Activated B cell treated with CpG ODN at 0.5 μM for 24 hours (primary cell): Measurements from ENCODE around the gene SCLT1. TPM values are rescaled to one million over a fixed set of nuclear protein-coding genes. Genes with fewer than 3 reads are reported as not detected.

ENCODE experiments used
- ATAC-seq: fragments of 200-7000 bp; cut with Tn5 transposase; one replicate; pipeline ENCODE4 v1.10.0; 2021; ENCODE audit warnings: low read depth, mild to moderate bottlenecking, moderate library complexity
- CTCF ChIA-PET: fragments of 350-600 bp; sonication (Branson Sonifier 250); formaldehyde crosslinking; loops from one replicate; lab custom pipeline; 2021; ENCODE audit warnings: antibody characterized with exemption; lab: Charles Lee
- POLR2A ChIA-PET: fragments of 350-600 bp; sonication (Branson Sonifier 250); formaldehyde crosslinking; loops from one replicate; lab custom pipeline; 2021; ENCODE audit warnings: antibody characterized with exemption; lab: Charles Lee
- DNase-seq: peaks from one replicate; pipeline ENCODE4 v3.0.0; 2022
- H3K27ac Mint-ChIP-seq: one replicate; pipeline ENCODE4 v1.8.0; 2020; ENCODE audit warnings: mixed read lengths
- H3K27me3 Mint-ChIP-seq: one replicate; pipeline ENCODE4 v1.8.0; 2021; ENCODE audit warnings: mixed read lengths
- H3K36me3 Mint-ChIP-seq: one replicate; pipeline ENCODE4 v1.8.0; 2021; ENCODE audit warnings: low read depth, mixed read lengths
- H3K4me1 Mint-ChIP-seq: one replicate; pipeline ENCODE4 v1.8.0; 2021; ENCODE audit warnings: mixed read lengths
- H3K4me3 Mint-ChIP-seq: one replicate; pipeline ENCODE4 v1.8.0; 2020; ENCODE audit warnings: mild to moderate bottlenecking, mixed read lengths
- H3K9me3 Mint-ChIP-seq: one replicate; pipeline ENCODE4 v1.8.0; 2020; ENCODE audit warnings: mixed read lengths
- intact Hi-C: fragments of 100-400 bp; cut with micrococcal nuclease; formaldehyde crosslinking; loops from one replicate; pipeline ENCODE4 v1.15.1; 2024
- total RNA-seq: library from RNA; stranded (reverse); gene quantifications from 2 replicates; pipeline ENCODE4 v1.2.3, GENCODE V29; 2022
- TF ChIP-seq, protein P1 (sequence below): fragments of 200-600 bp; IDR thresholded peaks from one replicate; pipeline ENCODE4 v1.8.0; 2022; ENCODE audit warnings: antibody characterized with exemption, mild to moderate bottlenecking

SCLT1 gene
- total RNA-seq, 1 donor from 2014 or later = 24.5 TPM

DNA sequence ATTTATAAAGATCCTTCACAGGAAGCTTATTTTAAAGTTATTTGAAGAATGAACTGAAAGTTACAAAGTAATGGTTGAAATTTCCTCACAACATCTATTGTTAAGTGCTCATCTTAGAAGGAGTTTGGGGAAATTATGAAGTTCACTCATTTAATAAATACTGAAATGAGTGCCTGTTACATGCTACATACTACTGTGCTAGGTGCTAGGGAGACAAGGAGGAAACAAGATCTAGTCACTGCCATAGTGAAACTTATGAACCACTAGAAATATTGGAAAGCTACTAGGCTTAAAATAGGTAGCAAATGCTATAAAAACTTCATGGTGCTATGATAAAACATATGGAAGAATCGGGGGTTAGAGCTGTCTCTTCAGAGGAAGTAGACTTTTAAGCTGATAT, 186.8 kb downstream of the SCLT1 start:
- TF ChIP-seq, protein P1, sequence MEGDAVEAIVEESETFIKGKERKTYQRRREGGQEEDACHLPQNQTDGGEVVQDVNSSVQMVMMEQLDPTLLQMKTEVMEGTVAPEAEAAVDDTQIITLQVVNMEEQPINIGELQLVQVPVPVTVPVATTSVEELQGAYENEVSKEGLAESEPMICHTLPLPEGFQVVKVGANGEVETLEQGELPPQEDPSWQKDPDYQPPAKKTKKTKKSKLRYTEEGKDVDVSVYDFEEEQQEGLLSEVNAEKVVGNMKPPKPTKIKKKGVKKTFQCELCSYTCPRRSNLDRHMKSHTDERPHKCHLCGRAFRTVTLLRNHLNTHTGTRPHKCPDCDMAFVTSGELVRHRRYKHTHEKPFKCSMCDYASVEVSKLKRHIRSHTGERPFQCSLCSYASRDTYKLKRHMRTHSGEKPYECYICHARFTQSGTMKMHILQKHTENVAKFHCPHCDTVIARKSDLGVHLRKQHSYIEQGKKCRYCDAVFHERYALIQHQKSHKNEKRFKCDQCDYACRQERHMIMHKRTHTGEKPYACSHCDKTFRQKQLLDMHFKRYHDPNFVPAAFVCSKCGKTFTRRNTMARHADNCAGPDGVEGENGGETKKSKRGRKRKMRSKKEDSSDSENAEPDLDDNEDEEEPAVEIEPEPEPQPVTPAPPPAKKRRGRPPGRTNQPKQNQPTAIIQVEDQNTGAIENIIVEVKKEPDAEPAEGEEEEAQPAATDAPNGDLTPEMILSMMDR = no peak
- no peaks in the 10 kb centered on the region for H3K9me3 Mint-ChIP-seq
- ChIA-PET CTCF (no interaction called here), POLR2A (no interaction called here)
- no peaks in the 10 kb centered on the region for H3K27me3 Mint-ChIP-seq
- ATAC-seq (no peak), DNase-seq (no peak)
- no peaks in the 10 kb centered on the region for H3K4me1 Mint-ChIP-seq
- H3K4me3 Mint-ChIP-seq = no peak overlapping the region
- intact Hi-C loops = no loop called here
- H3K27ac Mint-ChIP-seq = no peak overlapping the region
- H3K36me3 Mint-ChIP-seq = peaks cover 5% of the 10 kb centered on the region

DNA sequence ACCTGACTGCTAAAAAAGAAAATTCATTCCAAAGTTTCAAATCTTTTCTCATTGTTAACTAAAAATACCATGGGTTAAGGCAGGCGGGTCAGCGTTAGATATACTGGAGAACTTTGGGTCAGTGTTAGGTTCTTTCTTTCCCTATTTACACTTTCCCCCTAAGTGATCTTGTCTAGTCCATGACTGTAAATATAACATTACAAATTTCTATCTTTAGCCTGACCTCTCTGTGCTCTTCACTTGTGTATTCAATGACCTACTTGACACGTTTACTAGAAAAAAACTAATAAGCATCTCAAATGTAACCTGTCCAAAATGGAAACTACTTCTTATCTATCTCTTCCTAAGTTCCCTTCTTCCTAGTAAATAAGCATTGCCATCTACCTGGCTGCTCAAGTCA, 188.5 kb downstream of the SCLT1 start:
- intact Hi-C loops = no loop called here
- ChIA-PET POLR2A (no interaction called here), CTCF (no interaction called here)
- no peak for DNase-seq
- peaks cover 5% of the 10 kb centered on the region for H3K36me3 Mint-ChIP-seq
- ATAC-seq = no peak
- no peaks in the 10 kb centered on the region for H3K4me1 Mint-ChIP-seq
- no peaks in the 10 kb centered on the region for H3K27me3 Mint-ChIP-seq
- no peaks in the 10 kb centered on the region for H3K9me3 Mint-ChIP-seq
- no peak overlapping the region for H3K27ac Mint-ChIP-seq
- H3K4me3 Mint-ChIP-seq = no peak overlapping the region
- TF ChIP-seq, protein P1 = no peak

DNA sequence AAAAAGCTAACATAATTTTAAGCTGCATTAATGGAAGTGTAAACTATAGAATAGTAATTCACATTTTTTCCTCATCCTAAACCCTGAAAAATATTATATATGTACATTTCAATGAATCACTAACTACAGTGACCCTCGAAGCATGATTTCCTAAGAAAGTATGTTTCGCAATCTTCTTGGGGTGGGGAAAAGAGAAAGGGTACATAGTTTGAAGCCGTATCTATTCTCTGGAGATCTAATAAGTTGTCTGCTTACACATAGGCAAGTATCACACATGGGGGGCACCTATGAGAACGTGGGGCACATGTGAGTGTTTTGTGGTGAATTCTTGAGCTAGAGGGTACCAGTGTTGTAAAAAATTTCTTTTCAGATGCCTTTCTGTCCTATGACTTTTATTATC, 212.7 kb downstream of the SCLT1 start:
- DNase-seq (no peak), ATAC-seq (no peak)
- POLR2A ChIA-PET = no interaction called here
- Mint-ChIP-seq H3K9me3 (no peaks in the 10 kb centered on the region), H3K4me1 (peaks cover 3% of the 10 kb centered on the region), H3K27me3 (no peaks in the 10 kb centered on the region), H3K4me3 (no peak overlapping the region), H3K36me3 (peaks cover 10% of the 10 kb centered on the region), H3K27ac (no peak overlapping the region)
- TF ChIP-seq, protein P1 = no peak
- CTCF ChIA-PET = no interaction called here
- intact Hi-C loops = no loop called here

DNA sequence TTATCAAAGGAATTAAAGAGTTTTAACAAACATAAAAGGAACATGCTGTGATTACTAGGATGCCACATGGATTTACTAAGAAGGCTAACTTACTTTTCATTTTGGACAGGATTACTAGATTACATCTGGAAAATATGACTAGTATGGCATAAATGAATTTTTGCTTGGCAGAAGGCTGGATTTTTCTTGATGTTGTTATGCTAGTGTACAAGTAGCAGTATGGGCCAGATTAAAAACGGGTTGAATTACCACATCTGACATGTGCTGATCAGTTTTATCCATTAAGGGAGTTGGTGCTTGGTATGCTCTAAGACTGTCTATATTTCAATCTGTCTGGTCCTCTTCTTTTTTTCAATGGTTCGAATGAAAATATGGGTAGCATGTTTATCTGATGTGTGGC, 213.4 kb downstream of the SCLT1 start:
- intact Hi-C loops = no loop called here

DNA sequence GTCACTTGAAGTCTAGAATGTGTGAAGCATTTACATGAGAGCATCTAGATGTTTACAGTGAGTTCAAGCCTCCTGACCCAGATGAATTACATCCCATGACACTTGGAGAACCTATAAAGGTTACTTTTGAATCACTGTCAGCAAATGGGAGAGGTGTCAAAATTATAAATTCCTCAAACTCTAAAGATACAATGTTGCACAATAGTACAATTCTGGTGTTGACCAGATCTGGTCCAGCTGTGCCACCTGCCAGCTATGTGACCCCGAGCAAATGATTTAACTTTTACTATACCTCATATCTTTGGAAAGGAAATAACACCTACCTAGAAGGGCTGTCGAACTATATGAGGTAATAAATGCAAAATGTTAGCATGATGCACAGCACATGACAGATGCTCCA, 214.1 kb downstream of the SCLT1 start:
- ATAC-seq (no peak), DNase-seq (no peak)
- H3K9me3 Mint-ChIP-seq = no peaks in the 10 kb centered on the region
- H3K36me3 Mint-ChIP-seq = peaks cover 16% of the 10 kb centered on the region
- peaks cover 3% of the 10 kb centered on the region for H3K4me1 Mint-ChIP-seq
- CTCF ChIA-PET = no interaction called here
- H3K4me3 Mint-ChIP-seq = no peak overlapping the region
- intact Hi-C loops = no loop called here
- TF ChIP-seq, protein P1 = no peak
- no peaks in the 10 kb centered on the region for H3K27me3 Mint-ChIP-seq
- H3K27ac Mint-ChIP-seq = no peak overlapping the region
- POLR2A ChIA-PET = no interaction called here

More for the DNA sequence above, 213.4 kb downstream of the SCLT1 start:
- DNase-seq = no peak
- ChIA-PET POLR2A (no interaction called here), CTCF (no interaction called here)
- H3K4me1 Mint-ChIP-seq = peaks cover 3% of the 10 kb centered on the region
- no peak for ATAC-seq
- peaks cover 12% of the 10 kb centered on the region for H3K36me3 Mint-ChIP-seq
- no peaks in the 10 kb centered on the region for H3K9me3 Mint-ChIP-seq
- TF ChIP-seq, protein P1 = no peak
- H3K4me3 Mint-ChIP-seq = no peak overlapping the region
- no peaks in the 10 kb centered on the region for H3K27me3 Mint-ChIP-seq
- no peak overlapping the region for H3K27ac Mint-ChIP-seq
